Caco-2 (cell line): ENCODE data around the gene B4GALNT4. TPM values are rescaled to one million over a fixed set of nuclear protein-coding genes. Genes with fewer than 3 reads are reported as not detected.
"Not testable (repeated sequence)": the region's sequence is repeated elsewhere in the genome, so short reads cannot be mapped to it uniquely, and the experiment has no call there.

Experiments used
- Bru-seq: library from RNA; stranded (reverse); fragments of 400-500 nt; gene quantifications from one replicate; lab custom pipeline; 2021; lab: Mats Ljungman, UMichigan
- BruChase-seq, 2 experiments: library from RNA; stranded (reverse); fragments of 400-500 nt; gene quantifications; one replicate each; lab custom pipeline; 2021; lab: Mats Ljungman, UMichigan
- BruUV-seq: library from RNA; stranded (reverse); fragments of 400-500 nt; replicated peaks from 2 replicates; lab custom pipeline; 2021; lab: Mats Ljungman, UMichigan
- CTCF ChIA-PET: fragments of 300-600 bp; sonication (Branson Sonifier 250); formaldehyde crosslinking; loops from one replicate; lab custom pipeline; 2022; ENCODE audit warnings: antibody characterized with exemption; lab: Charles Lee
- POLR2A ChIA-PET: fragments of 300-600 bp; sonication (Branson Sonifier 250); formaldehyde crosslinking; loops from one replicate; lab custom pipeline; 2022; ENCODE audit warnings: antibody characterized with exemption; lab: Charles Lee
- DNase-seq, 2 experiments: peaks; one replicate each; pipeline versions ENCODE4 v3.0.0 to v3.0.0-alpha.2; 2020 to 2022
- H3K27me3 ChIP-seq: replicated peaks from 2 replicates; pipeline ENCODE4 v1.6.0; 2011; ENCODE audit warnings: low read length; ENCODE audit not compliant: control insufficient read depth, insufficient read depth
- H3K36me3 ChIP-seq: 2 replicates; pipeline ENCODE4 v1.5.1; 2011; ENCODE audit warnings: low read length; ENCODE audit not compliant: control insufficient read depth, insufficient read depth
- H3K4me1 ChIP-seq: fragments of 250-450 bp; sonication (Bioruptor Pico); 2 replicates; pipeline ENCODE4 v1.5.1; 2020; ENCODE audit warnings: mild to moderate bottlenecking
- H3K4me3 ChIP-seq: 2 replicates; pipeline ENCODE4 v1.5.1; 2011; ENCODE audit warnings: low read depth, mild to moderate bottlenecking, control low read depth, low read length
- H3K9me3 ChIP-seq: fragments of 250-450 bp; sonication (Bioruptor Pico); 2 replicates; pipeline ENCODE4 v1.5.1; 2020; ENCODE audit warnings: mild to moderate bottlenecking, moderate library complexity
- H3K27ac Mint-ChIP-seq: one replicate; pipeline ENCODE4 v1.8.0; 2022; ENCODE audit warnings: mixed read lengths; ENCODE audit not compliant: unreplicated experiment
- H3K27me3 Mint-ChIP-seq: one replicate; pipeline ENCODE4 v1.8.0; 2022; ENCODE audit warnings: mixed read lengths; ENCODE audit not compliant: insufficient read depth, unreplicated experiment
- H3K36me3 Mint-ChIP-seq: one replicate; pipeline ENCODE4 v1.8.0; 2022; ENCODE audit warnings: mild to moderate bottlenecking, mixed read lengths; ENCODE audit not compliant: insufficient read depth, unreplicated experiment
- H3K4me1 Mint-ChIP-seq: one replicate; pipeline ENCODE4 v1.8.0; 2022; ENCODE audit warnings: low read depth, mixed read lengths; ENCODE audit not compliant: unreplicated experiment
- H3K4me3 Mint-ChIP-seq: one replicate; pipeline ENCODE4 v1.8.0; 2022; ENCODE audit warnings: mild to moderate bottlenecking, moderate library complexity, mixed read lengths; ENCODE audit not compliant: unreplicated experiment
- H3K9me3 Mint-ChIP-seq: one replicate; pipeline ENCODE4 v1.8.0; 2022; ENCODE audit warnings: mixed read lengths; ENCODE audit not compliant: unreplicated experiment
- CTCF ChIP-seq, 2 experiments: fragments of 200-600 bp in 1 of 2; IDR thresholded peaks; 1 replicate in 1 of 2; 2 replicates in 1 of 2; pipeline versions ENCODE4 v1.5.1 to v1.8.0; 2011 to 2022; ENCODE audit warnings: antibody characterized with exemption in 1 of 2, control low read depth in 1 of 2, inconsistent platforms in 1 of 2, low read depth in 1 of 2, low read length in 1 of 2, mild to moderate bottlenecking in 1 of 2, moderate library complexity in 1 of 2; ENCODE audit not compliant: insufficient read depth in 1 of 2, severe bottlenecking in 1 of 2, unreplicated experiment in 1 of 2
- intact Hi-C: fragments of 100-400 bp; cut with micrococcal nuclease; formaldehyde crosslinking; loops from one replicate; pipeline ENCODE4 v1.10.0; 2022; ENCODE audit not compliant: unreplicated experiment
- long read RNA-seq: library from polyadenylated mRNA; stranded (forward); transcript quantifications from one replicate; pipeline ENCODE4 v2.0.0, GENCODE V29; 2022
- total RNA-seq: library from RNA; stranded (reverse); gene quantifications from 2 replicates; pipeline ENCODE4 v1.2.3, GENCODE V29; 2022

B4GALNT4 gene
- total RNA-seq (30.7 and 35.6 TPM in 2 replicates), Bru-seq, nascent RNA (percentile 42 among the genes with signal in this experiment), BruChase-seq, experiment 1, labeled RNA remaining after a 2-hour chase (percentile 49 among the genes with signal in this experiment), BruChase-seq, experiment 2, labeled RNA remaining after a 6-hour chase (percentile 71 among the genes with signal in this experiment)
- long read RNA-seq, partial matches to known transcripts = 8 of 9 reads
- long read RNA-seq, other reads (novel, unspliced or antisense) = 1 of 9 reads

GRCh38 chr11:369336-370018 is at the start of gene B4GALNT4:
TSS of gene B4GALNT4 (plus strand) at chr11:369499. CDS start at chr11:369804, 305 bp downstream.
- peak in 1 of 2 experiments; percentile 60 for DNase-seq
- Histone ChIP-seq H3K27me3 (no peaks in the 10 kb centered on the region), H3K36me3 (no peaks in the 10 kb centered on the region; the same call in none of the 2 replicates), H3K9me3 (no peaks in the 10 kb centered on the region; the same call in 1 of the 2 replicates), H3K4me1 (peaks cover 26% of the 10 kb centered on the region), H3K4me3 (peak within 1 kb of the TSS; percentile 56)
- H3K27me3 Mint-ChIP-seq = peaks cover 2% of the 10 kb centered on the region
- H3K36me3 Mint-ChIP-seq = peaks cover 26% of the 10 kb centered on the region
- peak within 1 kb of the TSS; percentile 91 for H3K4me3 Mint-ChIP-seq
- intact Hi-C loops = loop anchor here (2.0 to 10.0 kb wide), 2 partner anchors 23 to 75 kb away; partner anchors contain the start of gene ANO9
- H3K9me3 Mint-ChIP-seq = no peaks in the 10 kb centered on the region
- BruUV-seq = no TSS peak
- ChIA-PET POLR2A (no interaction called here), CTCF (interaction anchor here (0.6 to 2.9 kb wide), 4 partner anchors 79 to 184 kb away, joined by 3 to 14 read pairs (median 4); partner anchors contain the start of gene BET1L)
- peaks cover 15% of the 10 kb centered on the region for H3K4me1 Mint-ChIP-seq
- no peak within 1 kb of the TSS for H3K27ac Mint-ChIP-seq
- no peak for TF ChIP-seq CTCF (IDR thresholded peaks at IDR 0.05; ENCODE audit: insufficient read depth in 1 of 2, low read depth in 1 of 2, low read length in 1 of 2, severe bottlenecking in 1 of 2, unreplicated experiment in 1 of 2)

- Mint-ChIP-seq H3K4me3 (peak overlapping the region; percentile 65), H3K27ac (peak overlapping the region; percentile 45)
- POLR2A ChIA-PET, H3K36me3 Mint-ChIP-seq, H3K27me3 Mint-ChIP-seq, CTCF ChIA-PET, H3K4me1 ChIP-seq, H3K9me3 ChIP-seq, BruUV-seq, H3K4me3 ChIP-seq, H3K36me3 ChIP-seq, H3K4me1 Mint-ChIP-seq, H3K9me3 Mint-ChIP-seq, DNase-seq, H3K27me3 ChIP-seq, intact Hi-C loops: not testable (repeated sequence)
These were observed 49.4 kb upstream of the B4GALNT4 start for GRCh38 chr11:319888-320273.

GRCh38 chr11:324156-324555 is 45.1 kb upstream of the B4GALNT4 start:
- no peaks in the 10 kb centered on the region for H3K9me3 ChIP-seq
- BruUV-seq = no TSS peak
- H3K9me3 Mint-ChIP-seq = no peaks in the 10 kb centered on the region
- POLR2A ChIA-PET = no interaction called here
- H3K27ac Mint-ChIP-seq = no peak overlapping the region
- DNase-seq = no peak
- CTCF ChIA-PET = no interaction called here
- H3K27me3 ChIP-seq = no peaks in the 10 kb centered on the region
- H3K36me3 Mint-ChIP-seq = peaks cover 7% of the 10 kb centered on the region
- H3K36me3 ChIP-seq = no peaks in the 10 kb centered on the region
- peaks cover 8% of the 10 kb centered on the region; the same call in 1 of the 2 replicates for H3K4me1 ChIP-seq
- intact Hi-C loops = no loop called here
- no peak for TF ChIP-seq CTCF (IDR thresholded peaks at IDR 0.05; ENCODE audit: insufficient read depth in 1 of 2, low read depth in 1 of 2, low read length in 1 of 2, severe bottlenecking in 1 of 2, unreplicated experiment in 1 of 2)
- no peak overlapping the region for H3K4me3 ChIP-seq
- peaks cover 9% of the 10 kb centered on the region for H3K4me1 Mint-ChIP-seq
- no peaks in the 10 kb centered on the region for H3K27me3 Mint-ChIP-seq
- H3K4me3 Mint-ChIP-seq = no peak overlapping the region

GRCh38 chr11:324593-325517 is 44.4 kb upstream of the B4GALNT4 start:
- H3K9me3 Mint-ChIP-seq, H3K27me3 Mint-ChIP-seq, BruUV-seq, H3K27ac Mint-ChIP-seq, intact Hi-C loops, POLR2A ChIA-PET, H3K36me3 ChIP-seq, H3K4me3 ChIP-seq, CTCF ChIA-PET, DNase-seq, H3K27me3 ChIP-seq, H3K9me3 ChIP-seq, H3K4me3 Mint-ChIP-seq: not testable (repeated sequence)
- Mint-ChIP-seq H3K36me3 (peaks cover 14% of the 10 kb centered on the region), H3K4me1 (peaks cover 16% of the 10 kb centered on the region)
- H3K4me1 ChIP-seq = peaks cover 15% of the 10 kb centered on the region; the same call in 1 of the 2 replicates
